Activated naive CD4-positive, alpha-beta T cell (primary cell): ENCODE data around the gene CDC42EP3.

Experiments
- DNase-seq, 4 experiments: peaks; one replicate each; lab custom pipeline; 2025; lab: John Stamatoyannopoulos, UW

Gene CDC42EP3

DNA sequence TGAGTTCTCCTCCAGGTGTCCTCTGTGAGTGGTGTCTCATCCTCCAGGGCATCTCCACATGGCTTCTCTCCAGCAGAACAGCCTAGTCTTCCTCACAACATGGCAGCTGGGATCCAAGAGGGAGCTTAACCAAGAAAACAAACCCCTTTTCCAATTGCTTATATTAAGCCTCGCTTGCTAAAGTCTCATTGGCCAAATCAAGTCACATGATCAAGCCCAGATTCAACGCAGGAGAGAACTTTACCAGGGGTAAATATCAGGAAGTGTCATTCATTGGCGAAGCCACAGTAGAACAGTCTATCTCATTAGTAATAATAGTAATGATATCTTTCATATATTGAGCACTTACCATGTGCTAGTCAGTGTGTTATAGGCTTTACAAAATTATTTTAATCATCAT is 53.1 kb downstream of the CDC42EP3 start:
- no peak for DNase-seq

DNA sequence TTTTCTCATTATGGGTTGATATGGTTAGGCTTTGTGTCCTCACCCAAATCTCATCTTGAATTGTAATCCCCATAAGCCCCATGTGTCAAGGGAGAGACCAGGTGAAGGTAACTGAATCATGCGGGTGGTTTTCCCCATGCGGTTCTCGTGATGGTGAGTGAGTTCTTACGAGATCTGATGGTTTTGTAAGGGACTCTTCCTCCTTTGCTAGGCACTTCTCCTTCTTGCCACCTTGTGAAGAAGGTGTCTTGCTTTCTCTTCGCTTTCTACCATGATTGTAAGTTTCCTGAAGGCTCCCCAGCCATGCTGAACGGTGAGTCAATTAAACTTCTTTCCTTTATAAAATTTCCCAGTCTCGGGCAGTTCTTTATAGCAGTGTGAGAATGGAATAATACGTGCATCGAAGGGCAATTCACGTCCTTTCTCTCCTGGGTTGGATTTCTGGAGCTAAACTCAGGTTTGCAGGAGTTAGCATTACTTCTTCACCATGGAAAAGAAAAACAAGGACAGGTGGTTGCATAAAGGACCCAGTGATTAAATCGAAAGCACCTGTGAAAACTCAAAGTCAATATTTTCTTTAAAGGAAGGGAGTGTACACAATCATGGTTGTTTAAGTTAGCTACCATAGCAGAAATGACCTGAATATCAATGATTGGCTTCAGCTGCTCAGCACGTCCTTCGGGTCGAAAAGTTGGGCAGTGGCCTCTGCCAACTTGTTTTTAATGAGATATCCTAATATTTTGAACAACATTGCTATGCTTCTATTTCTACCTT is 54.1 kb downstream of the CDC42EP3 start:
- DNase-seq, result no peak

DNA sequence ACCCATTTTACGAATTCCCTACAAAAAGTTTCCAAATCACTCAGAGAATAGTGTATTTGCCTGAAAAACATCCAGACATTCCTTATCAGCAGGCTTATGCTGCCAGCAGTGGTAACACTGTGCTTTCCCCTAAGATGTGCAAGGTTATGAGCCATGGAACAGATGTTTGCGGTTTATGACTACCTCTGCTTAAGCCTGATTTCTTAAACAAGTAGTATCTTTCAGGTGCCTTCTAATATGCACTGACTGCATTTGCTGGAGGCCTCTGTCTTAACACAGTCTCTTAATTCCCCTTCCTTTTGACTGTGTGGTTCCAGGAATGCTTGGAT is 54.8 kb downstream of the CDC42EP3 start:
- no peak for DNase-seq

DNA sequence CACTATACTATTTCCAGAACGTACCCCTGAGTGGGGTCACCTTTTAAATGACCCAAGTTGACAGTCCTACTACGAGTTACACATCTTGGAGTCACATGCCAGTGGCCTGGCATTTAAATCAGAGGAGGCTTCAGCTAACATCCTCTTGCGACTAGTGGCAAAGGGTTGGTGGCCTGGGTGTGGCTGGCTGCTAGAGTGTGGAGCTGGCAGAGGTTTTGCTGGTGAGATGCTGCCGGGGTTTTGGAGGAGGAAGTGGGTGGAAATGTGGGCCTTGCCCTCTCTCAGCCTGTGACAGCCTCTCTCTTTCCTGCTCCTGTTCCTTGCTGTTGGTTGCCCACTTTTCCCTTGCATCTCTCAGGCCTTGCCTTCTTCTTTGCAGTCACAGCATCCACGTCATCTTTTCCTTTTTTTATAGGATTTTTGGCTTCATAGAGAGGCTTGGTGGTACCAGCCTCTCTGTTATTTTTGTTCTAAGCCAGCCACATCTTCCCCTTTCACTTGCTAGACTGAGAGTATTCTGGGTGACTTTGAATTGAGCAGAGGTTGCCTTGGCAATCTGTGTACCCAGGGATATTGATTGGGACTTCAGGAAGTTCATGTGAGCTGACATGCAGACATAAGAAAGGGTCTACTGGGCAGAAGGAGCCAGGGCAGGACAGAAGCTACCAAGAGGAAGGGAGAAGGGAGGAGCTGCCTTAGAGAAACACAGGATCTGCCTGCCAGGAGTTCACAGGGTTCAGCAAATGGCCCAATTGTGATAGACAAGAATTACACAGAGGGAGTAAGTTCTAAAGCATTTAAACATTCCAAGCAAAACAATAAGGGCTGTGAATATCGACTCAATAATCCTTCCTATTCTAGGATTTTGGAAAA is 55.4 kb downstream of the CDC42EP3 start:
- DNase-seq, result peak in 2 of 4 experiments; percentile 40 to 53

DNA sequence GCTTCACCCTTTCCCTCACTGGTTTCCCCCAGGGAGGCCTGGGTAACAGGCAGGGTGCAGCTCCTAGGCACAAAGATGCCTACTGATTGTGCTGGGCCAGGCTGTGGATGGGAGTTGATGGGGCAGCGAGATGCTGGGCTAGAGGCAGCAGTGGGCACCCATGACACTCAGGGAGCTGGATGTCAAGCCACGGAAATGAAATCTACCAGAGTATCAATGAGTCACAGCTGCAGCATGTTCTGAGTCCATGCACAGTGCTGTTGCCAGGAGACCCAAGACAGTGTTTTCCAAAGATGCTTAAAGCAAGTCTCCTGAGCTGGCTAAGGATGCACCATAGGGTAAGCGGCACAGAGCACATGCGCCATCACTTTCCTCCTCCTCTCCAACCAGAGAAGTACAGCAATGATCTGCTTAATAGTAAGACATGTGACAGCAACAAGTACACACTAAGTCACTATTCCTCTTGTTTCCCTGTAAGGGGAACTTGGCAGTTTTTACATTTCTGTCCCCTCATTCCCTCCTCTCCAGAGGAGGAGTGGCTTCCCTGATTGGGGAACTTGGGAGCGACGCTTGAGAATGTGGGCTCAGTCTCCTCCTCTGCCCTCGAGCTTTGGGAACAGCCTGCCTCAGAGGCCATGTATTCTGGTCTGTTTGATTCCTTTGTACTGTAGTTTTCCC is 57.2 kb downstream of the CDC42EP3 start:
- DNase-seq, result no peak

DNA sequence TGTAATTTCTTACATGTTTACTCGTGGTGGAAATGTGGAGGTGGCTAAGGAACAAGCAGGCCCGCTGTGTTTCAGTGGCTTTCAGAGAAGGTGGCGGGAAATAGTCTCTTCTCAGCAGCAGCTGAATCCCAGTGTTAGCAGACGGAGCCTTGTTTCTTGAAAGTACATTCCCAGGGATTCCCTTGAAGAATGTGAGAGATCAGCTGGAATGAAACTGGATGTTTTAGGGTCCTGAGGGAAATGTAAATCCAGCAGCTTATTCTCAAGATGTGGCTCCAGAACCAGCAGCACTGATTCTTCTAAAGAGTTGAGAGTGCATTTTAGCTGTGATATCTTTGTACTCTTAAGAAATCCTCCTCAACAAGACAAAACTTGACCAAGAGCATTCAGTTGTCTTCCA is 59.1 kb downstream of the CDC42EP3 start:
- DNase-seq, result no peak

DNA sequence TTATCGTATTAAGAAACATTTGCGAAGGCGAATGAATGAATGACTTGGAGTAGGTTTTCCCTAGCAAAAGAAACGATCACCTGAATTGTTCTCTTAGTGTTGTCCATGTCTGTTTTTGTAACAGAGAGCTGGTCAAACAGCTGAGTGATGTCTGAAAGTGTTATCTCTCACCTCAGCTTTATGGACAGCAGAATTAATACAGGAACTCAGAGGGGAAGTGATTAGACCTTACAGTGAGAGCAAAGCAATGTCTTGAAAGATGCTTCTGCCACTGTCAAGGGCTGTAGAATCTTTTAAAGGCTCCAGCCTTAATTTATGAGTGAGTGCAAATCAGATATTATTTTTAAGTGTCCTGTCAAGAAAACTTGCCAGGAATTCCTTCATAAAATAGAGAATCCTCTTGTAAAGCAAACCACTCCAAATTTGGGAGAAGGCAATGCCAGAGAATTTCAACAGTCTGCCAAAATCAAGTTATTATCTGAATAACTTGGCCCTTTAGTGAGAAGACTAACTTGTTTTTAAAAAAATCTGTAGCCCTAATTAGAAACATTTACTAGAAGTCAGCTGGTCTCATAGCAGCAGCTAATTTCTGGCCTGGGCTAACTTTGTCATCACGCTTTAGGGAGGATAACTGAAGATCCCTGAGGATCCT is 60.7 kb downstream of the CDC42EP3 start:
- DNase-seq, result no peak

DNA sequence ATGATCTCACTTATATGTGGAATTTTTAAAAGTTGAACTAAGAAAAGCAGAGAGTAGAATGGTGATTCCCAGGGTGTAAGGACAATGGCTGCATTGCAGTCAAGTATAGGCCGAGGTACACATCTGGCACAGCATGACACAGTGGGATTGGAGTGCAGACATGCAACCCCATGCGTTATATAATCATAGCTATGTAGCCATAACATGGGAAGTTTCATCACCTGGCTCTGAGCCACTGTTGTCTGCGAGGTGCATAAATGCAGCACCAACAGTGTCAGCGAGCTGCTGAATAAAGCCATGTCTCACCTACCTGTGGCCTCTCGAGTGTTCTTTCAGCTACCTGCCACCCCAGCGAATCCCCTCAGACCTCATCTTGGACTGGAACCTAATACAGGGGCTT is 61.7 kb downstream of the CDC42EP3 start:
- no peak for DNase-seq

DNA sequence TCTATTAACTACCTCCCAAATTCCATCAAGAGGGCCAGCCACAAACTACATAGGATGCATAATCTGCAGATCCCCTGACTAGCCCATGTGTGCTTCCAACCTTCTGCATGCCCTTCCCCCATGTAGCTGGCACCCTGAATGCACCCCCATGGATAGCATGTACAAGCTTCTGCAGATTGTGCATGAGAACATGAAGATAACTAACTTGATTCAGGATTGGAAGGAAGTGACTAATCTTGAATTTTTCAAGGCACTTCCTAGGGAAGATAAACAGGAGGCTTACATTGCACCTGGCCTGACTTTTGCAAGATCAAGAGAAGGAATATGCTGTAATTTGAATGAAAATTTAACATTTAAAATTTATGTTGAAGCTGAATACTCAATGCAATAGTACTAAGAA is 66.7 kb downstream of the CDC42EP3 start:
- DNase-seq, result no peak

DNA sequence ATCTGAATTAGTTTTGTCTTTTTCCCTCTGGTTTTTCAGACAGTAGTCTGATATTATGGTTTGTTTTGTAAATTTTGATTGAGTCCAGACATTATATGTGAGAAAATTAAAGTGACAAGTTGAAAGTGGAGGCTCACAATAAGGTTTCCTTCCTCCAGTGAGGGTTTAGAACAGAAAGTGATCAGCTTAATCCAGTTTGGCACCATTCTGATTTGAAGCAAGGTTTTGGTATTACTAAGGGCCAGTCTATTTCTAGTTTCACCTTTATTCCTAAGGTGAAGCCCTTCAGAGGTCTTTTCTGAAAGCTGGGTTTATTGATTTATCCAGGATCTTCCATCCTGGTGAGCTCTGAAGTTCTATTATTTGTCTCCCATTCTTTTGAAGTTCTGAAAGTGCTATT is 68.7 kb downstream of the CDC42EP3 start:
- no peak for DNase-seq

DNA sequence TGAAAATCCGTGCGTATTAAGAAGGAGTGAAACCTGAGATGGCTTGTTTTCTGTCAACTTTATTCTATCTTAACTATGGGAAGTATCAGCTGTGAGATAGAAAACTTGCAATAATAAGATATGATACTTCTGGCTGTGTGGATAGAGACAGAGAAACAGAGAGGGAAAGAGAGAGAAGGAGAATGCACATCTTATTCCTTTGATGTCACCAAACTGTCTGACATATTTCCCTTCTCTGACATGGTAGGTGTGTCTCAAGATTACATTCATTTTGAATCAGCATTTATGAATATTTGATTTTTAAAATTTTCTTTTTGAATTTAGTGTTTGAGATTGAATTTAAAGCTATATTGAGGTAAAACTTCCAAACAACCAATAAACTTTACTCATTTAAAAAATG is 69.4 kb downstream of the CDC42EP3 start:
- no peak for DNase-seq

DNA sequence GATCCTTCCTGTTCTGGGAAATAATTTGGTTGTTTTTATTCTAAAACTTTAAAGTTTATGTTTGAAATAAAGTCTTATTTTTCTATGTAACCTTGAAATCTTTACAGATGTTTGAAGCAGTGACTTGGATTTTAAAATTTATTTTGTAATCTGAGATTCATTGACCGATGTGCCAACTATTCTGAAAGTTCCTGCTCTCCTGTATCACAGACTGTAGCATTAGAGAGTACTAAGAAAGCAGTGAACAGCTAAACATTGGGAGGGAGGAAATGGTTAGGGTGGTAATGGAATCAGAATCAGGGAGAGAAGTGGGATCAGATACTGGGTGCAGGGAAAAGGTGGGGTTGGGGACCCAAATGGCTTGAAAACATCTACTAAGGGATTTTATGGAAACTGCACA is 69.9 kb downstream of the CDC42EP3 start:
- DNase-seq, result no peak

DNA sequence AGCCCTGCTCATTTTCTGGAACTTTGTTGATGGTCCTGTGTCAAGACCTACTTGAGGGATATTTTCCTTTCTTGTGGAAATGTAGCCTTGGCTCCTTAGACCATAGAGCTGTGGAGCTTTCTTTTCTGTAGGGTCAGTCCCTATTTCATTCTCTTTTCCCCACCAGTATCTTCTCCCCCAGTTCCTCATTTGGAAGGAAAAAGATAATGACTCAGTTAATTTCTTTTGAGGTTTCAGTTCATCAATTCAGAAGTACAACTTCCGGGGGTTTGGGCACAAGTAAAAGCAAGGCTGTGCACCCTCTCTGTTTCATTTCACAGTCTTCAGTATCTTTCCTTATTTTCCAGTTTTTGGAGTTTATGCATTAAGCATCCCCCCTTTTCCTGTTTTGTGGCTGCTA is 70.7 kb downstream of the CDC42EP3 start:
- DNase-seq, result no peak

DNA sequence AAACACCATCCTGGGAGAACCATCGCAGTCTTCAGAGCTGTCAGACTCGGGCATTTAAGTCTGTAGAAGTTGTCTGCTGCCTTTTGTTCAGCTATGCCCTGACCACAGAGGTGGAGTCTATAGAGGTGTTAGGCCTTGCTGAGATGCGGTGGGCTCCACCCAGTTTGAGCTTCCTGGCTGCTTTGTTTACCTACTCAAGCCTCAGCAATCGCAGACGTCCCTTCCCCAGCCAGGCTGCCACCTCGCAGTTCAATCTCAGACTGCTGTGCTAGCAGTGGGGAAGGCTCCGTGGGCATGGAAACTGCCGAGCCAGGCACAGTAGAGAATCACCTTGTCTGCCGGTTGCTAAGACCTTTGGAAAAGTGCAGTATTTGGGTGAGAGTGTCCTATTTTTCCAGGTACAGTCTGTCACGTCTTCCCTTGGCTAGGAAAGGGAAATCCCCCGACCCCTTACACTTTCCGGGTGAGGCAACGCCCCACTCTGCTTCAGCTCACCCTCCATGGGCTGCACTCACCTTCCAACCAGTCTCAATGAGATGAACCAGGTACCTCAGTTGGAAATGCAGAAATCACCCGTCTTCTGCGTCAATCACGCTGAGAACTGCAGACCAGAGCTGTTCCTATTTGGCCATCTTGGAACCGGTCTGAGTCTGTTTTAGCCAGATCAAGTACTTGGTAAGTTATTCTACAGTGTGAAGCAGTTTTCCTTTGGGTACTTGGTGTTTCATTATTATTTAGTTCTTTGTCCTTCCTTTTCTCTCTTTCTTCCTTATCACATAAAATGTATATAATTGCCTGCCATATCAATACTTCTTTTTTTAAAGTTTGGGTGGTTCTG is 71.5 kb downstream of the CDC42EP3 start:
- DNase-seq, result peak in 2 of 4 experiments; percentile 32 to 33

DNA sequence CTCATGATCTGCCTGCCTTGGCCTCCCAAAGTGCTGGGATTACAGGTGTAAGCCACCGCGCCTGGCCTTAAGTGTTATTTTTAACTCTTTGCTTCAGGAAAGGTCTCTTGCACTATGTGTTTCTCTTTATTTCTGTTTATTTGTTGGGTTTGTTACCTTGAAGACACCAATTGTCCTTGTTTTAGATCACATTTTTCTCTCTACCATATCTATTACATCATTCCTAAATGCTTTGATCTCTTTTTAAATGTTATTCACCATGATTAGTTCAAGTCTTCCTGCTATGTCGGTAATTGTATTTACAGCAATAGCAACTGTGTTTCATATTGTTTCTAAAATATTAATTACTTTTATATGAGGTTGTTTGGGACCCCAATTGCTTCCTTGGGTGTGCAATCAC is 77.7 kb downstream of the CDC42EP3 start:
- no peak for DNase-seq

DNA sequence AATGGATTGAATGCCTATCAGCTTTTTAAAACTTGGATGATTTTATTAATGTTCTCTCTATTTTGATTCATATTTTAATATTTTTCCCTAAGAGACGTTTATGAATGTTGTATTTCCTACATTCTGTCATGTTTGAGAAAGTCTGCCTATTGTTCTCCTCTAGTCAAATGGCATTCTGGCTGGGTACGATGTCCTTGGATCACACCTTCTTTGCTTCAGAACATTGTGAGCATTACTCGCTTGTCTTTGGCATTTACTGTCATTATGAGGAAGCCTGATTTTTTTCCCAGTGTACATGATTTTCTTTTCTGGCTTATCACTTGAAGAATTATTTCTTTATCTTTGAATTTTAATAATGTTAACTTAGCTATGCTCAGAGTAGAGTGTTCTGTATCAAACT is 78.4 kb downstream of the CDC42EP3 start:
- DNase-seq, result no peak
